Fibroblast of lung (primary cell): ENCODE data around the gene NR3C2. TPM values are rescaled to one million over a fixed set of nuclear protein-coding genes. Genes with fewer than 3 reads are reported as not detected.

Experiments used
- DNase-seq, 2 donors: peaks; one replicate each; pipeline versions ENCODE4 v3.0.0 to v3.0.0-alpha.2; 2010; ENCODE audit warnings: low read depth in 2 of 2
- H2AFZ ChIP-seq: 2 replicates; pipeline ENCODE4 v1.5.1; 2012; ENCODE audit warnings: low read length, control low read depth, inconsistent platforms
- H3K27ac ChIP-seq: 2 replicates; pipeline ENCODE4 v1.5.1; 2011; ENCODE audit warnings: low read length, control low read depth; ENCODE audit not compliant: insufficient read depth
- H3K27me3 ChIP-seq: 2 replicates; pipeline ENCODE4 v1.5.1; 2011; ENCODE audit warnings: mild to moderate bottlenecking, low read length; ENCODE audit not compliant: control insufficient read depth, insufficient read depth
- H3K36me3 ChIP-seq: 2 replicates; pipeline ENCODE4 v1.5.1; 2011; ENCODE audit warnings: low read length; ENCODE audit not compliant: control insufficient read depth, insufficient read depth
- H3K4me1 ChIP-seq: 2 replicates; pipeline ENCODE4 v1.5.1; 2011; ENCODE audit warnings: low read length; ENCODE audit not compliant: control insufficient read depth, insufficient read depth; ENCODE audit errors: extremely low read depth
- H3K4me2 ChIP-seq: 2 replicates; pipeline ENCODE4 v1.5.1; 2011; ENCODE audit warnings: low read length, control low read depth; ENCODE audit not compliant: insufficient read depth; ENCODE audit errors: extremely low read depth
- H3K4me3 ChIP-seq, 4 experiments: fragments of 200-600 bp in 1 of 4; sonication (generic) in 1 of 4; replicated peaks in 1 of 4; 2 replicates each; pipeline ENCODE4 v1.5.1; 2011 to 2016; ENCODE audit warnings: low read length in 4 of 4, low read depth in 3 of 4, mild to moderate bottlenecking in 3 of 4, control low read depth in 2 of 4, inconsistent platforms in 1 of 4, mixed read lengths in 1 of 4; ENCODE audit not compliant: insufficient read depth in 1 of 4; ENCODE audit errors: control extremely low read depth in 1 of 4
- H3K79me2 ChIP-seq: 2 replicates; pipeline ENCODE4 v1.5.1; 2012; ENCODE audit warnings: mild to moderate bottlenecking, low read length, inconsistent platforms; ENCODE audit not compliant: control insufficient read depth, insufficient read depth
- H3K9ac ChIP-seq: 2 replicates; pipeline ENCODE4 v1.5.1; 2011; ENCODE audit warnings: mild to moderate bottlenecking, low read length, control low read depth; ENCODE audit not compliant: insufficient read depth
- H3K9me3 ChIP-seq: 2 replicates; pipeline ENCODE4 v1.5.1; 2012; ENCODE audit warnings: low read depth, low read length; ENCODE audit not compliant: control insufficient read depth, insufficient read depth
- H4K20me1 ChIP-seq: 2 replicates; pipeline ENCODE4 v1.5.1; 2011; ENCODE audit warnings: low read length; ENCODE audit not compliant: control insufficient read depth, insufficient read depth; ENCODE audit errors: extremely low read depth
- EZH2 ChIP-seq: IDR thresholded peaks from 2 replicates; pipeline ENCODE4 v1.5.1; 2012; ENCODE audit warnings: low read length, control low read depth, mild to moderate bottlenecking; ENCODE audit errors: missing control alignments
- polyA plus RNA-seq, 2 donors: library from polyadenylated mRNA; depleted of rRNA in 1 of 2; stranded (reverse) in 1 of 2; unstranded in 1 of 2; fragments of >200 nt; gene quantifications; 2 replicates each; pipeline ENCODE4 v1.2.1, GENCODE V29; 2011 to 2012; ENCODE audit warnings: missing spikeins in 1 of 2
- total RNA-seq: library from RNA; depleted of rRNA; stranded (reverse); fragments of >200 nt; gene quantifications from 2 replicates; pipeline ENCODE4 v1.2.1, GENCODE V29; 2014
- TF ChIP-seq, protein P1 (sequence below), 2 donors: IDR thresholded peaks in 1 of 2; conservative IDR thresholded peaks in 1 of 2; 1 replicate in 1 of 2; 2 replicates in 1 of 2; pipeline ENCODE4 v1.5.1; 2011 to 2012; ENCODE audit warnings: low read length in 2 of 2, control low read depth in 1 of 2, inconsistent platforms in 1 of 2, low read depth in 1 of 2, mild to moderate bottlenecking in 1 of 2

Gene NR3C2
- total and polyA plus RNA-seq, 2 donors (not counting 1 experiment from before 2014, with no cell fraction given): 1.9 to 7.4 TPM

DNA sequence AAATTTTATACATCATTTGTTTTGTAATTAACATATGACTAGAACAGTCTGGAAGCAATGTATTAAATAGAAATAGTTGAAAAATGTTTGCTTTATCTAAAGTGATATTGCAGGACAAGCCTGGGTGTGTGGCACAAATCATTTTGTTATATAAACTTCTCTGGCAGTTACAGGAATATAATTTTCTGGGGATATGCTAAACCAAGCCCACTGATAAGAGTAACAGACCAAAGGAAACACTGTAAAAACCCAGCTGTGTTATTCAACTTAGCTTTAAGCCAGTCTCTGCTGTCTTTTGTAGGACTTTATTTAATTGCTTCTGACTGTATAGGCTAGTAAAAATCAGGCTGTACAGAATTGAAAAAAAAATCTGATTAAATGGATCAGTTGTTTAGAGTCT, 156.2 kb downstream of the NR3C2 start:
- H2AFZ ChIP-seq: no peak overlapping the region
- no peaks in the 10 kb centered on the region for H3K9me3 ChIP-seq
- DNase-seq: no peak
- no peak overlapping the region for H3K27ac ChIP-seq
- no peak overlapping the region for H3K4me2 ChIP-seq
- H3K36me3 ChIP-seq: no peaks in the 10 kb centered on the region
- H3K4me3 ChIP-seq: no peak overlapping the region
- no peaks in the 10 kb centered on the region for H3K27me3 ChIP-seq
- no peaks in the 10 kb centered on the region for H3K79me2 ChIP-seq
- H3K9ac ChIP-seq: no peak overlapping the region
- TF ChIP-seq EZH2: no peak
- TF ChIP-seq, protein P1, sequence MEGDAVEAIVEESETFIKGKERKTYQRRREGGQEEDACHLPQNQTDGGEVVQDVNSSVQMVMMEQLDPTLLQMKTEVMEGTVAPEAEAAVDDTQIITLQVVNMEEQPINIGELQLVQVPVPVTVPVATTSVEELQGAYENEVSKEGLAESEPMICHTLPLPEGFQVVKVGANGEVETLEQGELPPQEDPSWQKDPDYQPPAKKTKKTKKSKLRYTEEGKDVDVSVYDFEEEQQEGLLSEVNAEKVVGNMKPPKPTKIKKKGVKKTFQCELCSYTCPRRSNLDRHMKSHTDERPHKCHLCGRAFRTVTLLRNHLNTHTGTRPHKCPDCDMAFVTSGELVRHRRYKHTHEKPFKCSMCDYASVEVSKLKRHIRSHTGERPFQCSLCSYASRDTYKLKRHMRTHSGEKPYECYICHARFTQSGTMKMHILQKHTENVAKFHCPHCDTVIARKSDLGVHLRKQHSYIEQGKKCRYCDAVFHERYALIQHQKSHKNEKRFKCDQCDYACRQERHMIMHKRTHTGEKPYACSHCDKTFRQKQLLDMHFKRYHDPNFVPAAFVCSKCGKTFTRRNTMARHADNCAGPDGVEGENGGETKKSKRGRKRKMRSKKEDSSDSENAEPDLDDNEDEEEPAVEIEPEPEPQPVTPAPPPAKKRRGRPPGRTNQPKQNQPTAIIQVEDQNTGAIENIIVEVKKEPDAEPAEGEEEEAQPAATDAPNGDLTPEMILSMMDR (conservative IDR thresholded peaks at IDR 0.05 in 1 of 2, IDR thresholded peaks at IDR 0.05 in 1 of 2; ENCODE audit: low read depth in 1 of 2, low read length in 2 of 2): no peak
- H3K4me1 ChIP-seq: no peaks in the 10 kb centered on the region
- no peaks in the 10 kb centered on the region for H4K20me1 ChIP-seq

DNA sequence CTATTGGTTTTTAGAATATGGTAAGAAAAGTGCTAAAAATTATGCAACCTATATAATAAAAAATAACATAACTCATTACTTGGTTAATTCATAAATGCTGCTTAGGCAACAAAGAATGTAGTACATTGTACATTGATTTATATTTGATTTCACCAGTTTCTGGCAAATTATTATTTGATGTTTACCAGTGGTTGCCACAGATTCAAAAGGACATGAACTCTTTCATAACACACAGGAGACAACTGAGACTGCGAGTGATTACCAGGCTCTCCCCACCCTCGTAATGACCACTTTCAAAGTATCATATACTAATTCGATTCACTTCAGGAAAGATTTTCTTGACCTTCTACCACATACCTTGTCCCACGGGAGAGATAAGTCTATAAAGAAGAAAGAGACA, 158.5 kb downstream of the NR3C2 start:
- Histone ChIP-seq H4K20me1 (no peaks in the 10 kb centered on the region), H3K4me3 (no peak overlapping the region), H3K27ac (no peak overlapping the region), H3K4me2 (no peak overlapping the region), H2AFZ (no peak overlapping the region), H3K9ac (no peak overlapping the region), H3K36me3 (no peaks in the 10 kb centered on the region), H3K79me2 (no peaks in the 10 kb centered on the region), H3K4me1 (no peaks in the 10 kb centered on the region), H3K9me3 (no peaks in the 10 kb centered on the region), H3K27me3 (no peaks in the 10 kb centered on the region)
- no peak for DNase-seq
- no peak for TF ChIP-seq EZH2
- TF ChIP-seq, protein P1 (conservative IDR thresholded peaks at IDR 0.05 in 1 of 2, IDR thresholded peaks at IDR 0.05 in 1 of 2; ENCODE audit: low read depth in 1 of 2, low read length in 2 of 2): no peak

DNA sequence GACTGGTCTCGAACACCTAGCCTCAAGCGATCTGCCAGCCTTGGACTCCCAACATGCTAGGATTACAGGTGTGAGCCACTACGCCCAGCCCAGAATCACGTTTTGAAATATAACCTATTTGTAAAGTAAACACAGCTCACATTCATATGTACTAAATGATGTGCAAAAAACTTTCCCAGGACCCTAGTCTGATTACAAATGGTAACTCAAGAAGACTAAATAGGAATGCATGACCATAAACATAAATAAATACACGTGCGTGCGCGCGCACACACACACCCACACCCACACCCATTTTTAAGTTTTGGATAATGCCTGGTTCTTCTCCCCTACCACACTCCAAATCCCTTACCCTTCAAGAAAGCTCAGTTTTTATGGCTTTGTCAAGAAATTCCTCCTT, 163.9 kb downstream of the NR3C2 start:
- Histone ChIP-seq H3K4me1 (no peaks in the 10 kb centered on the region), H3K27ac (no peak overlapping the region), H4K20me1 (no peaks in the 10 kb centered on the region), H3K27me3 (no peaks in the 10 kb centered on the region), H3K4me2 (no peak overlapping the region), H3K9me3 (no peaks in the 10 kb centered on the region), H3K9ac (no peak overlapping the region), H3K36me3 (no peaks in the 10 kb centered on the region), H3K4me3 (no peak overlapping the region), H3K79me2 (no peaks in the 10 kb centered on the region), H2AFZ (no peak overlapping the region)
- TF ChIP-seq, protein P1 (conservative IDR thresholded peaks at IDR 0.05 in 1 of 2, IDR thresholded peaks at IDR 0.05 in 1 of 2; ENCODE audit: low read depth in 1 of 2, low read length in 2 of 2): no peak
- TF ChIP-seq EZH2: no peak
- DNase-seq: no peak
